PC-3 (cell line): ENCODE data around the gene NAIF1. TPM values are rescaled to one million over a fixed set of nuclear protein-coding genes. Genes with fewer than 3 reads are reported as not detected.

ENCODE experiments used
- ATAC-seq: fragments of 200-7000 bp; cut with Tn5 transposase; 2 replicates; pipeline ENCODE4 v1.9.1; 2020; ENCODE audit warnings: mild to moderate bottlenecking, moderate library complexity
- BruUV-seq: library from RNA; stranded (reverse); fragments of 400-500 nt; replicated peaks from 2 replicates; lab custom pipeline; 2021; lab: Mats Ljungman, UMichigan
- CTCF ChIA-PET: fragments of 300-600 bp; sonication (Branson Sonifier 250); formaldehyde crosslinking; loops from one replicate; lab custom pipeline; 2022; ENCODE audit warnings: antibody characterized with exemption; lab: Charles Lee
- POLR2A ChIA-PET: fragments of 300-600 bp; sonication (Branson Sonifier 250); formaldehyde crosslinking; loops from one replicate; lab custom pipeline; 2022; ENCODE audit warnings: antibody characterized with exemption; ENCODE audit not compliant: unreplicated experiment; lab: Charles Lee
- DNase-seq: peaks from one replicate; pipeline ENCODE4 v3.0.0-alpha.2; 2015
- H2AFZ ChIP-seq: fragments of 300-600 bp; sonication (generic); 2 replicates; pipeline ENCODE4 v1.6.0; 2016; ENCODE audit warnings: antibody characterized with exemption, low read length
- H3F3A ChIP-seq: fragments of 300-600 bp; sonication (generic); one replicate; pipeline ENCODE4 v1.6.0; 2017; ENCODE audit warnings: antibody characterized with exemption, low read length, control low read depth, mild to moderate bottlenecking; ENCODE audit not compliant: unreplicated experiment
- H3K27ac ChIP-seq: fragments of 300-600 bp; sonication (generic); 2 replicates; pipeline ENCODE4 v1.5.1; 2016; ENCODE audit warnings: mild to moderate bottlenecking, low read length
- H3K27me3 ChIP-seq: fragments of 300-600 bp; sonication (generic); 2 replicates; pipeline ENCODE4 v1.6.1; 2016; ENCODE audit warnings: low read length, mixed read lengths
- H3K36me3 ChIP-seq: fragments of 300-600 bp; sonication (generic); 2 replicates; pipeline ENCODE4 v1.6.1; 2016; ENCODE audit warnings: low read depth, mixed run types, low read length, mixed read lengths
- H3K4me1 ChIP-seq: fragments of 300-600 bp; sonication (generic); 2 replicates; pipeline ENCODE4 v1.5.1; 2016; ENCODE audit warnings: low read length; ENCODE audit not compliant: insufficient read depth
- H3K4me2 ChIP-seq: fragments of 300-600 bp; sonication (generic); 2 replicates; pipeline ENCODE4 v1.6.0; 2016; ENCODE audit warnings: low read length
- H3K4me3 ChIP-seq: fragments of 300-600 bp; sonication (generic); 2 replicates; pipeline ENCODE4 v1.5.1; 2016; ENCODE audit warnings: mild to moderate bottlenecking, low read length, mixed read lengths
- H3K79me2 ChIP-seq: fragments of 300-600 bp; sonication (generic); 2 replicates; pipeline ENCODE4 v1.6.1; 2017; ENCODE audit warnings: low read length, mixed read lengths
- H3K9ac ChIP-seq: fragments of 300-600 bp; sonication (generic); 2 replicates; pipeline ENCODE4 v1.6.0; 2016; ENCODE audit warnings: mild to moderate bottlenecking, low read length
- H3K9me2 ChIP-seq: fragments of 300-600 bp; sonication (generic); replicated peaks from 2 replicates; pipeline ENCODE4 v1.6.1; 2016; ENCODE audit warnings: mixed run types, low read length, mixed read lengths
- H3K9me3 ChIP-seq: fragments of 300-600 bp; sonication (generic); 2 replicates; pipeline ENCODE4 v1.6.1; 2016; ENCODE audit warnings: low read length, mixed read lengths
- H4K20me1 ChIP-seq: fragments of 300-600 bp; sonication (generic); 2 replicates; pipeline ENCODE4 v1.6.1; 2016; ENCODE audit warnings: low read length, mixed read lengths
- CTCF ChIP-seq: fragments of 300-600 bp; sonication (generic); conservative IDR thresholded peaks from 2 replicates; pipeline ENCODE4 v1.5.1; 2017; ENCODE audit warnings: antibody characterized with exemption, low read depth, mild to moderate bottlenecking, low read length
- EZH2 ChIP-seq: fragments of 300-600 bp; sonication (generic); IDR thresholded peaks from one replicate; pipeline ENCODE4 v1.6.1; 2017; ENCODE audit warnings: antibody characterized with exemption, mild to moderate bottlenecking, low read length; ENCODE audit not compliant: unreplicated experiment
- EZH2phosphoT487 ChIP-seq: fragments of 300-600 bp; sonication (generic); IDR thresholded peaks from 2 replicates; pipeline ENCODE4 v1.6.1; 2018; ENCODE audit warnings: mild to moderate bottlenecking, antibody characterized with exemption, low read length, borderline replicate concordance
- intact Hi-C: fragments of 100-400 bp; cut with micrococcal nuclease; formaldehyde crosslinking; loops from 2 replicates; pipeline ENCODE4 v1.9.0; 2023
- total RNA-seq: library from RNA; depleted of rRNA; stranded (reverse); fragments of >200 nt; gene quantifications from 2 replicates; pipeline ENCODE4 v1.2.3, GENCODE V29; 2014

The NAIF1 gene
- total RNA-seq, 1 experiment from 2014 or later, result 8.4 TPM

GRCh38 chr9:128057724-128058409 is 9.3 kb downstream of the NAIF1 start:
- TF ChIP-seq EZH2, result no peak
- TF ChIP-seq EZH2phosphoT487, result no peak
- TF ChIP-seq CTCF, result no peak
- no peak for ATAC-seq
- Histone ChIP-seq H3K36me3 (no peaks in the 10 kb centered on the region), H3K9me2 (no peaks in the 10 kb centered on the region), H3K4me2 (peak overlapping the region; percentile 17; the same call in 1 of the 2 replicates), H3K27ac (0 out of 2 replicates have a peak overlapping the region, but pooled peaks have one; percentile 25), H3K9me3 (no peaks in the 10 kb centered on the region), H2AFZ (no peak overlapping the region), H4K20me1 (no peaks in the 10 kb centered on the region), H3K9ac (no peak overlapping the region), H3K4me1 (peaks cover 13% of the 10 kb centered on the region), H3K27me3 (no peaks in the 10 kb centered on the region), H3K4me3 (no peak overlapping the region), H3K79me2 (no peaks in the 10 kb centered on the region), H3F3A (no peaks in the 10 kb centered on the region)
- CTCF ChIA-PET, result no interaction called here
- POLR2A ChIA-PET, result no interaction called here
- intact Hi-C loops, result no loop called here
- DNase-seq, result no peak
- no TSS peak for BruUV-seq

- Histone ChIP-seq H3K27ac (peak overlapping the region; percentile 25; the same call in 1 of the 2 replicates), H3K4me3 (no peak overlapping the region), H3K4me1 (peaks cover 17% of the 10 kb centered on the region), H4K20me1 (no peaks in the 10 kb centered on the region), H3K79me2 (no peaks in the 10 kb centered on the region), H2AFZ (0 out of 2 replicates have a peak overlapping the region, but pooled peaks have one; percentile 38), H3K36me3 (no peaks in the 10 kb centered on the region), H3K9me2 (no peaks in the 10 kb centered on the region), H3K9ac (no peak overlapping the region), H3K27me3 (no peaks in the 10 kb centered on the region), H3K4me2 (peak overlapping the region; percentile 17; the same call in 1 of the 2 replicates), H3F3A (no peaks in the 10 kb centered on the region), H3K9me3 (no peaks in the 10 kb centered on the region)
- no TSS peak for BruUV-seq
- POLR2A ChIA-PET, result no interaction called here
- intact Hi-C loops, result no loop called here
- ATAC-seq (peak; percentile 31; the same call in 1 of the 2 replicates), DNase-seq (peak; percentile 55)
- TF ChIP-seq EZH2 (no peak), EZH2phosphoT487 (no peak), CTCF (no peak)
- CTCF ChIA-PET, result no interaction called here
These were observed 10.0 kb downstream of the NAIF1 start for GRCh38 chr9:128056887-128057723.

- Histone ChIP-seq H3K36me3 (no peaks in the 10 kb centered on the region), H3K79me2 (no peaks in the 10 kb centered on the region), H3K9me2 (no peaks in the 10 kb centered on the region), H3K27me3 (no peaks in the 10 kb centered on the region), H3K4me1 (peaks cover 27% of the 10 kb centered on the region), H2AFZ (no peak overlapping the region), H3K9ac (no peak overlapping the region), H4K20me1 (no peaks in the 10 kb centered on the region), H3K9me3 (no peaks in the 10 kb centered on the region), H3K4me3 (no peak overlapping the region), H3K27ac (no peak overlapping the region), H3K4me2 (no peak overlapping the region), H3F3A (no peaks in the 10 kb centered on the region)
- TF ChIP-seq CTCF (no peak), EZH2phosphoT487 (no peak), EZH2 (no peak)
- POLR2A ChIA-PET, result no interaction called here
- BruUV-seq, result no TSS peak
- DNase-seq, result no peak
- ATAC-seq, result no peak
- intact Hi-C loops, result no loop called here
- CTCF ChIA-PET, result no interaction called here
These were observed 11.0 kb downstream of the NAIF1 start for GRCh38 chr9:128056086-128056485.
